Uterus (tissue), 2 donors: ENCODE data around the gene SVBP.

Experiments
- POLR2A ChIP-seq, 2 donors: fragments of 450-650 bp; IDR thresholded peaks; one replicate each; pipeline ENCODE4 v1.6.1; 2016; ENCODE audit warnings: antibody characterized with exemption in 2 of 2, mild to moderate bottlenecking in 1 of 2, moderate library complexity in 1 of 2
- TF ChIP-seq, protein P1 (sequence below), 4 experiments: fragments of 200-600 bp in 2 of 4; fragments of 450-650 bp in 2 of 4; sonication (generic) in 2 of 4; IDR thresholded peaks; one replicate each; pipeline ENCODE4 v1.5.1; 2016 to 2019; ENCODE audit warnings: antibody characterized with exemption in 4 of 4, mild to moderate bottlenecking in 2 of 4, moderate library complexity in 1 of 4

DNA sequence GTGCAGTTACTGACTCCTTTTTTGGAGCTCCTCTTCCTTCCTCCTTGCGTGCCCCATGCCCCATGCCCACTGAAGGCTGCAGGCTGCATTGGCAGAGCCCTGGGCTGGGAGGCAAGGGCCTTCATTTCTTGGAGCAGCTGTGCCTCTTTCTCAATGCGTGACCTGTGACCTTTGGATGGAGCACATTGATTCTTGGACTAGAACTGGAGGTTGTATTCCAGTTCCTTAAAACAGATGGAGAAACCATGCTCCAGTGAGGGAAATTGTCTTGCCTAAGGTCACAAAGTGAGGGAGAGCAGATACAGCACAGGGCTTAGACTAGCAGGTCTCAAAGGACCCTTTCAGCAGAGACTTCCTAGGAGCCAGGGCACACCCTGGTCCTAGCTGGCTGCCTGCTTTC, 23.4 kb downstream of the SVBP start:
- TF ChIP-seq, protein P1, sequence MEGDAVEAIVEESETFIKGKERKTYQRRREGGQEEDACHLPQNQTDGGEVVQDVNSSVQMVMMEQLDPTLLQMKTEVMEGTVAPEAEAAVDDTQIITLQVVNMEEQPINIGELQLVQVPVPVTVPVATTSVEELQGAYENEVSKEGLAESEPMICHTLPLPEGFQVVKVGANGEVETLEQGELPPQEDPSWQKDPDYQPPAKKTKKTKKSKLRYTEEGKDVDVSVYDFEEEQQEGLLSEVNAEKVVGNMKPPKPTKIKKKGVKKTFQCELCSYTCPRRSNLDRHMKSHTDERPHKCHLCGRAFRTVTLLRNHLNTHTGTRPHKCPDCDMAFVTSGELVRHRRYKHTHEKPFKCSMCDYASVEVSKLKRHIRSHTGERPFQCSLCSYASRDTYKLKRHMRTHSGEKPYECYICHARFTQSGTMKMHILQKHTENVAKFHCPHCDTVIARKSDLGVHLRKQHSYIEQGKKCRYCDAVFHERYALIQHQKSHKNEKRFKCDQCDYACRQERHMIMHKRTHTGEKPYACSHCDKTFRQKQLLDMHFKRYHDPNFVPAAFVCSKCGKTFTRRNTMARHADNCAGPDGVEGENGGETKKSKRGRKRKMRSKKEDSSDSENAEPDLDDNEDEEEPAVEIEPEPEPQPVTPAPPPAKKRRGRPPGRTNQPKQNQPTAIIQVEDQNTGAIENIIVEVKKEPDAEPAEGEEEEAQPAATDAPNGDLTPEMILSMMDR (IDR thresholded peaks at IDR 0.05): no peak
- TF ChIP-seq POLR2A (IDR thresholded peaks at IDR 0.05): no peak
